AG10803 (cell line): ENCODE data around the gene TINAGL1.

Source experiments
- DNase-seq: peaks from one replicate; pipeline ENCODE4 v3.0.0; 2010; ENCODE audit warnings: low read depth
- H3K4me3 ChIP-seq: 2 replicates; pipeline ENCODE4 v1.5.1; 2011; ENCODE audit warnings: mild to moderate bottlenecking, low read length, control low read depth
- CTCF ChIP-seq: conservative IDR thresholded peaks from 2 replicates; pipeline ENCODE4 v1.5.1; 2011; ENCODE audit warnings: mild to moderate bottlenecking, low read length, control low read depth, inconsistent platforms

The TINAGL1 gene

GRCh38 chr1:31580513-31580870 lies 4.2 kb downstream of the TINAGL1 start:
- no peak overlapping the region for H3K4me3 ChIP-seq
- no peak for TF ChIP-seq CTCF
- no peak for DNase-seq

GRCh38 chr1:31580891-31581603 lies 4.7 kb downstream of the TINAGL1 start:
- no peak for DNase-seq
- TF ChIP-seq CTCF: no peak
- H3K4me3 ChIP-seq: no peak overlapping the region

GRCh38 chr1:31581821-31582810 lies 5.8 kb downstream of the TINAGL1 start:
- H3K4me3 ChIP-seq: no peak overlapping the region
- TF ChIP-seq CTCF: no peak
- DNase-seq: peak; percentile 54

GRCh38 chr1:31583082-31583994 lies 7.0 kb downstream of the TINAGL1 start:
- no peak overlapping the region for H3K4me3 ChIP-seq
- DNase-seq: no peak
- no peak for TF ChIP-seq CTCF

- no peak for TF ChIP-seq CTCF
- H3K4me3 ChIP-seq: no peak overlapping the region
- no peak for DNase-seq
These were observed 7.9 kb downstream of the TINAGL1 start for GRCh38 chr1:31583995-31584868.
